HG03342 (cell line): ENCODE measurements around the gene ADAMTSL2.

ENCODE experiments used
- ATAC-seq: cut with Tn5 transposase; IDR thresholded peaks from one replicate; pipeline ENCODE4 v1.9.1; 2021; ENCODE audit warnings: mild to moderate bottlenecking, moderate library complexity; ENCODE audit not compliant: unreplicated experiment

ADAMTSL2 gene

DNA sequence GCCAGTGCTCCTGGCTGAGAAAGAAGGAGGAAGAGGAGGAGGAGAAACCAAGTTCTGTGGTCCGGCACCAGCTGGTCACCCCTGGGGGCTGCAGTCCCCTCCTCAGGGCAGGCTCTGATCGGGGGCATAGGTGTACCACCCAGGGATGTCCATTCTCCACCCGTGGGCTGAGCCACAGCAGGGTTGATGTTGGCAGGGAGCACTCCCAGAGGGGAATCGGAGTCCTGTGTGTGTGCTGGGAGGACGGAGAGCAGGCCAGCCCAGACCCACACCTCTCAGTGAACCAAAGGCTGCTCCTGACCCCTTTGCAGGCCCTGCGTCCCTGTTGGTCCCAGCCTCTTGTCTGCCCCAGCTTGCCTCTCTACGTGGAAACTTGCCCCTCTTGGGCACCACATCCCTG is 4.6 kb upstream of the ADAMTSL2 start:
- no peak for ATAC-seq

DNA sequence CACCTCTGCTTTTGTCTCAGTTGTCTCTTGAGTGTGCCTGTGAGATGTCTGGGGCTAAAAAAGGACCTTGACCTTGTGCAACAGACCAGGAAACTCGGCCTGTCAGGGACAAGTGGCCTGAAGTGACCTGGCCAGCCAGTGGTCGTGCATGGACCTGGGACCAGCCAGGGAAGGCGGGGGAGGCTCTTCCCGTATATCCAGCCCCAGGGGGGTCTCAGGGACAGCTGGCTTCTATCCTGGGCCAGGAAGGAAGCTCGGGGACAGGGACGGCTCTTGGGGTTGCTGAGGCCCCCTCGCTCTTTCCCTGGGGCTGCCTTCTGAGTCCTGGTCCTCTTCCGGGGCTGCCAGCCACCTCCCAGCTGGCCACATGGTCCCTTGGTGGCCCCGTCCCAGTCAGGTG is 3.2 kb upstream of the ADAMTSL2 start:
- no peak for ATAC-seq

DNA sequence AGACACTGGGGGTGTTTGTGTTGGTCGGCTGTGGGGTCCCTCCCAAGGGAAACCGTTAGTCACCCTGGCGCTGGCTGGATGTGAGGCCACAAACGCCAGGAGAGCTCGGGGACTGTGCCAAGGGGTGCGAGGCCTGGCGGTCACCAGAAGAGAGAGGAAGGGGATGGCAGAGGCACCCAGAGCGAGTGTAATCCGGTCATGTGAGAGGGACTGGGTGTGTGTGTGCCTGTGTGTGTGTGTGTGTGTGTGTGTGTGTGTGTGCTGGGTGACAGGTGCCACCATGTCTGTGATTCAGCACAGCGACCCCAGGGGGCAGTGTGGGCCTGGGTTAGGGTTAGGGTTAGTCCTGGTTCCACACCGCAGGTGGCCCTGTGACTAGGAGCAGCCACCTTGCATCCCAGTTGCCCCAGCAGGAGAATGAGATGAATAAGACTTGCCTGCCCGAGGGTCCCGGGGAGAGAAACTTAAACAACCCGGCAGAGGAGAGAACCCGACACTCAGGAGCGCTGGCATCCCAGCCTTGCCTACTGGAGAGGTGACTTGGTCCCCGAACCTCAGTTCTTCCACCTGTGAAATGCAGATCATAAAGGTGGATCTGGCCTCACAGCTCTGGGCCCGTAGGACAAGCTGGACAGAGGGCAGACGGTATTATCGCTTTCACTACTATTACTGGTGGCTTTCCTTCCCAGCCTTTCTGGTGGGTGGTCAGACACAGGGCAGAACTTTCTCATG is 1.4 kb upstream of the ADAMTSL2 start:
- ATAC-seq = no peak

DNA sequence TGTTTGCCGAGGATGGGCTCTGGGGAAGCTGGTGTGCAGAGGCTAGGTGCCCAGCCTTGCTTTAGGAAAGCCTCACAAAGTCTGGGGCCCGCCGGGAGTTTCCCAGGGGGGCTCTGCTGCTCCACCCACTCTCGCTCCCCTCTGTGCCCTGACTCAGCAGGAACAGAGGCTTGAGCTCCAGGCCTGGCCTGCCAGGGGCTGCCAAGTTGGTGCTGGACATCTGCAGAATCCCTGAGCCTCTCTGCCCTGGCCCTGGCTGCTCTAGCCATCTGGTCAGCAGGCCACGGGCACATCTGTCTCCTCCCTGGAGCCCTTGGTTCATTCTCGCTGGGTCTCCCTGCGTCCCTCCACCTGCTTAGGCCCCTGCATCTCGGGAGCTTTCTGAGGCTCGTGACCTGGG is 647 bp upstream of the ADAMTSL2 start:
- no peak for ATAC-seq

DNA sequence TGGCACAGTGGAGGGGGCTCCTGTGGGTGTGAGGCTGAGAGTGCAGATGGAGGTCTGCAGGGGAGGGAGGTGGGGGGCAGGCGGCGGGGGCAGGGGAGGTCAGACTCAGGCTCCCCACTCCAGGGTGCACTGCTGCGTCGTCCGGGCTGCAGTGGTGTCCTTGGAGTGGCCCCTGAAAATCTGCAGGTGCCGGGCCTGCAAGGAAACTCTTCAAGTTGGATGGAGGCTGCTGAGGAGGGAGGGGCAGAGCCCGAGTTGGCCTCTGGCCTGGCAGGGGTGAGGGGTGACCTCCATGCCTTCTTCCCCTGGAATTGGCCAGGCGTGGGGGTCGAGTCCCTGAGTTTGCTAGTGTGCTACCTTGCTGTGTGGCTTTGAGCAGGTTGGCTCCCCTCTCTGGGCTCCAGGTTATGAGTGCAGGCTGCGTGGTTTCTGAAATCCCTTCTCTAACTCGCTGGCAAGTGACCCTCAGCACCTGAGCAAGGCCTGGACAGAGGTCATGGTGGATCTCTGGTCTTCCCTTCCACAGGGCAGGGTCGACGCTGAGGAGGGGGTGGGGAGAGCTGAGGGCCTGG is 888 bp downstream of the ADAMTSL2 start:
- no peak for ATAC-seq

DNA sequence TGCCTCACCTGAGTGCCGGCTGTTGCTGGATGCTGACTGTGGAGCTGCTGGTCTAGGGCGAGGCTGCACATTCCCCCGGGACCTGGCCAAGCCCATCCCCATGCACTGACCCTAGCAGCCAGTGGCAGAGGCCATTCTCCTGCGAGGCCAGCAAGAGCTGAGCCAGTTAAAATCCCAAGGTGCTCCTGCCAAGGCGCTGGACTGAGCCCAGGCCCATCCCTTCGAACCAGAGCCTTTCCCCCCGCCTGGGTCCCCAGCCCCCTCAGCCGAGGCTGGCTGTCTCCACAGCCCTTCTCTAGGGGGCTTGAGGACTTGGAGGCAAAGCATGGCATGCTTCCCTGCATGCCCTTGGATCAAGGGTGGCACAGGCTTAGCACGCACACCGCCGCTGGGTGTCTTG is 1.6 kb downstream of the ADAMTSL2 start:
- no peak for ATAC-seq

DNA sequence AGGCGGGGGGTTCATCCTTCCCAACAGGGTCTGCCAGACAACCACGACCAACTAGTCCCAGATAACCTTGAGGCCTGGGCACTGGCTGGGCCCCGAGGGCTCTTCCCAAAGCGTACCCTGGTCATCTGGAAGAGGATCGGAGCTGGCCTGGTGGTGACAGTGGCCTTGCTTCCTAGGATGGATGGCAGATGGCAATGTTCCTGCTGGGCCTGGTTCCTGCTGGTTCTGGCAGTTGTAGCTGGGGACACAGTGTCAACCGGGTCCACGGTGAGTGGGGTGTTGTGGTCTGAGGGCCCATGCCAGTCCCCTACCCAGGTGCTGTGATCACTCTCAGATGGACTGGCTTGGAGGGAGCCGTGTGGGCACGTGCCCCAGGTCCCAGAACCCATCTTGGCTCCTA is 2.0 kb downstream of the ADAMTSL2 start:
- ATAC-seq = no peak

DNA sequence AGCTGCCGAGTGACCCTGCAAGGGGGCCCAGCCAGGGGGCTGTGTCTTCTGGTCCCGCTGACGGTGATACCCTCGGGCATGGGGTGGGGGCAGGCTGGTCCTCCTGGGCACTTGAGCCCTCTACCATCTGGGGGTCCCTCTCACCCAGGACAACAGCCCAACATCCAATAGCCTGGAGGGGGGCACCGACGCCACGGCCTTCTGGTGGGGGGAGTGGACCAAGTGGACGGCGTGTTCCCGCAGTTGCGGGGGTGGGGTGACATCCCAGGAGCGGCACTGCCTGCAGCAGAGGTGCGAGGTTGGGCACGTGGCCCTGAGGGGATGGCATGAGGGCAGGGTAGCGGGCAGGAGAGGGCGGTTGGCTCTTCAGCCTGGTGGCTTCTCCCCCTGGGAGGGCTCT is 2.8 kb downstream of the ADAMTSL2 start:
- ATAC-seq = no peak

DNA sequence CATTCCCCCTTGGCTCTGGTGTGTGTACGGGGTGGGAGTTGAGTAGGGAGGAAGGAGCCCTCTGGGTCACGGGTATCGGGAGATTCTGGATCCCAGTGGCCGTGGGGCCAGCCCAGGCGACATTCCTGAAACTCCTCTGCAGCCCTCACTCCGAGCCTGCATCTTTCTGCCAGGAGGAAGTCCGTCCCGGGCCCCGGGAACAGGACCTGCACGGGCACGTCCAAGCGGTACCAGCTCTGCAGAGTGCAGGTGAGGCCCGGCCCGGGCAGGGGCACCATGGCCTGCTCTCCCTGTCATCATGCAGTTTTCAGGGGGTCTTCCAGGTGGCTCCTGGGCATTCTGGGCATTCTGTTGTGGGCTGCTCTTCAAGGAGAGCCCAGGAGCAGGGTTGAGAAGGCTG is 3.7 kb downstream of the ADAMTSL2 start:
- no peak for ATAC-seq

DNA sequence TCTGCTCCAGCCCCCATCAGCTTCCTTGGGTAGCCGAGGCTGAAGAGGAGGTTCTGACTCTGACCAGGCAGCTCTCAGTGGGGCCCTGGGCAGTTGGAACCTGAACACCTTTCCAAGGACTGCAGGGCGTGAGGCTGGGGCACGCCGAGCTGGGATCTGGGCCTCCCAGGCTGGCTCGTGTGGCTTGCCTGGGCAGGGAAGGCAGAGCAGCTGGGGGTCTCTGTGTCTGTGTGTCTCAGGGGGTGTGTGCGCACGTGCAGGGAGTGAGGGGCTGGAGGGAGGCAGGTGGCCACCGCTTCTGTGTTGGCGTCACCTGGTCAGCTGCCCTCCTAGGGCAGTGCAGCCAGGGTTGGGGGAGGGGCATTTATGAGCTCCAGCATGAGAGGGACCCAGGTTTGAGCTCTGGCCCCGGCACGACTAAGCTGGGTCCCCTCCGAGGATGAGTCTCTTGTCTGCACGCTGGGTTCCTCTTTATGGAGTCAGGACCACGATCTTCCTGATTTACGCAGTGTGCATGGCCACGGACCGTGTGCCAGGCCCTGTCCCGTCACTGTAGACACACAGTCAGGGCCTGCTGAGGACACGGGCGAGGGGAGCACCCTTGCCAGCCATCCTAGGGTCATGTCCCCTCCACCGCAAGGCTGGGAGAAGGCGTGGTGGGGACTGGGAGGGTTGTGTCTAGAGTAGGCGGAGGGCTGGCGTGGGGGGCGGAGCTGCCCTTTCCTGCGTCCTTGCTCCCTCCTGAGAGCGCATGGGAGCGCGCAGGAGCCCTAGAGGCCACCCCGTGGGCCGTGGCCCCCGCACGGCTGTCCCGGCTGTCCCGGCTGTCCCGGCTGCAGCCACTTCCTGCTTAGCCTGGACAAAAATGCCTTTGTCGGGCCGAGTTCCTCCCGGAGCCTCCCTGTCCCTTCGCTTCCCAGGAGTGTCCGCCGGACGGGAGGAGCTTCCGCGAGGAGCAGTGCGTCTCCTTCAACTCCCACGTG is 4.6 kb downstream of the ADAMTSL2 start:
- no peak for ATAC-seq

DNA sequence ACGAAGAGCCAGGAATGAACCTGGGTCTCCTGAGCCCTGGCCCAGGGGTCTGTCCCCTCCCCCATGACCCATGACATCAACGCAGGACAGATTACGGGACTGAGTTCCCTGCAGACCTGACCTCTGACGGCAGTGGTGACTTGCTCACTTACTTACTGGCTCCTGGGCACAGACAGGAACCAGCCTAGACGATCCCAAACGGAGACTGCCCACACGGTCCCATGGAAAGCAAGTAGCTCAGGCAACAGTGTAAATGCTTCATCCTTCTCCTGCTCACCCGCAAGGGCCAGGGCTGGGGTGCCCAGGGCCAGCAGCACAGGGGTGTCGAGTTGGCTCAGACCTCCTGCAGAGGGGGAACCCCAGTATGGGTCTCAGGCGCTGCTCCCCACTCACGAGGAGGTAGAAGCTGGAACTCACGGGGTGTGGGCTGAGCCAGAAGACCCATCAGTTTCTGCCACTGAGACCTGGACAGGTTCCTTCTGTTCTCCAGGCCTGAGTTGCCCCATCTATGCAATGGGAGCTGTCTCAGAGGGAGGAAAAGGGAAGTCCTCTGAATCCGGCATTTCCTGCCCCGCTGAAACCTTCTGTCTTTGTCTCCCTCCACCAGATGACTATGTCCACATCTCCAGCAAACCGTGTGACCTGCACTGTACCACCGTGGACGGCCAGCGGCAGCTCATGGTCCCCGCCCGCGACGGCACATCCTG is 5.6 kb downstream of the ADAMTSL2 start:
- no peak for ATAC-seq

DNA sequence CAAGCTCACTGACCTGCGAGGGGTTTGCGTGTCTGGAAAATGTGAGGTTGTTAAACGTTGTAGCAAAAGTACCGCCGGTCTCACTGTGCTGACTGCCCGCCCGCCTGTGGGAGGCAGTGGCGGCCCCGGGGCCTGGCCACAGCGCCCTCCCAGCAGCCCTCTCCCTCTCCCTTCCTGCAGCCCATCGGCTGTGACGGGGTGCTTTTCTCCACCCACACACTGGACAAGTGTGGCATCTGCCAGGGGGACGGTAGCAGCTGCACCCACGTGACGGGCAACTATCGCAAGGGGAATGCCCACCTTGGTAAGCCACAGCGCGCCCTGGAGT is 6.2 kb downstream of the ADAMTSL2 start:
- ATAC-seq = no peak

DNA sequence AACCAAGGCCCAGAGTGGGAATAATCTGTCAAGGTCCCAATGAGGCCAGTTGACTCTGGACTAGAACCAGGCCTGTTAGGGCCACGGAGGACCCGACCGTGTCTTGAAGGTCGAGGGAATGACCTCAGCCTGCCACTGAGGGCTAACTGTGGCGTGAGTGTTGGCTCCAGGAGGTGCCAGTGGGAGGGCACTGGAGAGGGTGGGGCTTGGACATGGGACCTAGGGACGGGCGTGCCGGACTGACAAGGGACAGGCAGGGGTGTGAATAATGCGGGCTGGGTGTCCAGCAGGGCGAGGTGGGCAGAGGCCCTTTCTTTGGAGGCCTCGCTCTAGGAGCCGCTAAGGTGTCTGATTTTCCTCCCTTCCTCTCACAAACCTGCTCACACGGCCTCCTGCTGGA is 7.5 kb downstream of the ADAMTSL2 start:
- ATAC-seq = no peak

DNA sequence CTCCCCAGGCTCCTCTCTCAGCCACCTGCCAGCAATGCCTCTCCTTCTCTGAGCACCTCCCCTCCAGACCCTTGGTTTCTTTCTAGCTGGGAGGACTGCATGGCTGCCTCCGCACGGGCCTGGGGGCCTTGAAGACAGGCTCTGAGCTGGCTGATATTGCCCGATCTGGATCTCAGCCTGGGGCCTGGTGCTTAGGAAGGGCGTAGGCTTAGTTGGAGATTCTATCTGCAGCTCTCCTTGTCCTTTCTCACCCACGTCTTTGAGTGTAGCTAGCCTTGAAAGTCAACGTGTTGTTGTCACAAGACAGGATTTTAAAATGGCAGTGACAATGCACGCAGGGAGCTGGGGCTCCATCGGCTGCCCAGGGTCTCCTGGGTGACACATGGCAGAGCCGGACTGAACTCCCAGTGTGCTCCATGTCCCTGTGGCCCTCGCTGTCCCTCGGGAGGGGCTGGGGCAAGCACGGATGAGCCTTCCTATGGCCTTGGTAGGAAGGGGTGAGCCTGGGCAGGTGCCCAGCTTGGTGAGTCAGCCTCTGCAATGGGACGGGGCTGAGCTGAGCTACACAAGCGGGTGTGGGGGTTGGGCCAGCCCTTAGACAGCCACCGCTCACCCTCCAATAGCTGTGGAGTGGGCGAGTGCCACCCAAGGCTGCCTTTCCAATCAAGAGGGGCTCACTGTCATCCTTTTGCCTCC is 9.4 kb downstream of the ADAMTSL2 start:
- ATAC-seq = no peak

DNA sequence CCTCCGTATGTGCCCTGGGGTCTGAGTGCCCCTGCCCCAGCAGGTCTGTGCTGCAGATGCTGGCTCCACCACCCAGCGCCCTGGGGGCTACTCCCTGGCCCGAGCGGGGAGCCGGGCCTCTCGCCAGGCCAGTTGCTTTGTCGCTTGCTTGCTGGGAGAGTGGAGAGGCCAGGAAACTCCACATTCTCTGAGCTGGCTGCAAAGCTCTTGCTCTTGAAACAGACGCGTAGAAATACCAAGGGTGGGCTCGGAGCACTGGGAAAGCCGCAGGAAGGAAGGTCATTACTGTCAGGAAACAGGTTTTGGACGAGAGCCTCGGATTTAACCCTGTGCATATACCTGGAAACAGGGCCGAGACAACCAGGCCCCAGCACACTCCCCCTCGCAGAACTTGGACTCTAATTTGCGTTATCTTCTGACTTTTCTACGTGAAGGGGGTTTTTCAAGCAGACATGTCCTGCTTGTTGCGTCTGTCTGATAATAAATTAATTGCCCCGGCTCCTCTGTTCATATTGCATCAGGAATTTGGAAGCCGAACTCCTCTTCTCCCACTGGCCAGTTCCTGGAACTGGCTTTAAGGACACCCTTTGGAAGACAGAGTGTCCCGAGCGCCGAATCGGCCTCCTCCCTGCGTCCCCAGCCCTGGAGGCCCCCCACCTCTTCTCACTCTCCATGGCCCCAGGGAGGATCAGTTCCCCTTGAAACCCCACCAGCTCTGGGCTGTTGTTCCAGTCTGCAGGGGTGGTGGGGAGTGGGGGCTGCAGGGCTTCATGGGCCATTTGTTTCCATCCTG is 11.2 kb downstream of the ADAMTSL2 start:
- ATAC-seq = no peak

DNA sequence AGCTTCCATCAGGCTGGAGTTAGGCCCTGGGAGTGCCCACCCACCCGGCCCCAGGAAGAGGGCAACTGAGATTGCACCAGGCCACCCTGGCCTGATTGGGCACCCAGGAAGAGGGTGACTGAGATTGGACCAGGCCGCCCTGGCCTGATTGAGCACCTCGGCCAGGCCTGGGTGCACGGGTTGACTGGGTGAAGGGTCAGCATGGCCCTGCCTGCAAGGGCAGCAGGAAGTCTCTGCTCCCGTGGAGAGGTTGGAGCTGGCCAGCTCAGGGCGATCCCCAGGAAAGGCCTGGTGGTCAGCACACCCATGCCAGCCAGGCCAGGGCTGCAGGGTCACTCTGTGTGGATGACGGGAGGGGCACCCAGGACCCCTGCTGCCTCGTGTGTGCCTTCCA is 11.8 kb downstream of the ADAMTSL2 start:
- ATAC-seq = no peak

DNA sequence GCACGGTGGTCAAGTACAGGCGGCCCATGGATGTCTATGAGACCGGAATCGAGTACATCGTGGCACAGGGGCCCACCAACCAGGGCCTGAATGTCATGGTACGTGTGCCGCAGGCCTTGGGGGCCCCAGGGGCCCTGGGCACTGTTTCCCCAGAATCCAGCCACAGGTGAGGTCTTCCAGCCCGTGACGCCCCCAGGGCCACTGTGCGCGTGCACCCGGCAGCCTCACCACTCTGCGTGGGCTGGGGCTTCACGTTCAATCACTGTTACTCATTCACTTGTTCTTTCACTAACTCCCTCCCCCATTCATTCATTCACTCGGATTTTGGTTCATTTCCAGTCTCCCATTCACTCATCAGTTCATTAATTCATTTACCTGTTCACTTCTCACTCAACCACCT is 12.6 kb downstream of the ADAMTSL2 start:
- no peak for ATAC-seq

DNA sequence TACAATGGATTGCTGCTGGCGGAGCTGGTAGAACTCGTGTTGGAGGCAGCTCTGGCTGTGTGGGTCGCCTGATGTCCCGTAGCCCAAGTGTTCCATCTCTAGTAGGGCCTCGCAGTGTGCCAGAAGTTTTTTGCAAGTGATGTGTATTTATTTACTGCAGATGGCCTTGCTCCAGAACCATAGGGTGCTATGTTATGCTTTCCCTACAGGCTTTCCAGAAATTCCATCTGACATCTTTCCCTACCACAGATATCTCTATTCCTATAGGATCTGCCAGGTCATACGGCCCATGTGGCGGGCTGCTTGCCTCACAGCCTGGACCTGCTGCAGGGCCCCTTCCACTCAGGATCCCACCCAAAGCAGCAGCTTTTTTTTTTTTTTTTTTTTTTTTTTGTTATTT is 16.9 kb downstream of the ADAMTSL2 start:
- ATAC-seq = no peak

DNA sequence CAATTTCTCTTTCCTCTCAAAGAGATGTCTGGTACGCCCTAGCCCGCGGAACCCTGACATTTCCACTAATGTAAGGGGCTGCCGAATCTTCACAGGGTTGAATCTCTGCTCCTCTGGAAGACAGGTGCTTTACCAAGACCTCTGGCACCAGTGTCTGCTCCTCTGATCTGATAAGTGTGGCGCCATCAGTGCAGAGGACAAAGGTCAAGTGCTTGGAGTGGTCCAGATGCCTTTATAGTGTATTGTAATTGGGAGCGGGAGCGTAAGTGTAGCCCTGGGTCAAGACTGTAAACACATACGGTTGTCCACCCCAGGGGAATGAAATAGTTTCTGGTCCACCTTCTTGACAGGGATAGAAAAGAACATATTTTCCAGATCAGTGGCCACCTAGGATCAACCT is 17.7 kb downstream of the ADAMTSL2 start:
- no peak for ATAC-seq

DNA sequence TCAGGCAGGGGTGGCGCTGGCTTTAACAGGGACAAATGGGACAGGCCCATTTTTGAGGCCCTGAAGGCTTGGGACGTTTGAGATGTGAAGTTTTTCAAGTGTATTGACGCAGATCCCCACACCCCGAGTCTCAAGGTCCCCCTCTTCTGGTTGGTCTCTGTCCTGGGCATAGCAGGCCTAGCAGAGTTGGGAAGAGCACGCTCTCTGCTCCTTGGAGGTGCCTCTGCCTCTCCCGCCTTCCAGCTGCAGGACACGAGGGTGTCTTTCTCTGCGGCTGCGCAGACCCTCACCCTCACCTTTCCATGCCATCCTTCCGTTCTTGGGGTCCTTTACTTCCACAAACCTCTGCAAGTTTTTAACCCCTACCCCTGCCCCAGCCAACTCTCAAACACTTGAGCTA is 18.6 kb downstream of the ADAMTSL2 start:
- ATAC-seq = no peak
